HL-60/S4 treated with phorbol 12-myristate 13-acetate at 8.2 ng/mL for 4 days and 3 days (cell line): ENCODE results near the gene MOGAT3.

Source experiments
- in situ Hi-C: fragments of 300-500 bp; cut with MboI; formaldehyde crosslinking; loops from 2 replicates; pipeline ENCODE4 v1.15.0; 2022; ENCODE audit warnings: low sequenced_read_pairs

MOGAT3 gene

GRCh38 chr7:101162551-101163278 lies 38.1 kb downstream of the MOGAT3 start:
- in situ Hi-C loops = no loop called here

GRCh38 chr7:101161692-101162471 lies 39.0 kb downstream of the MOGAT3 start:
- in situ Hi-C loops = no loop called here

DNA sequence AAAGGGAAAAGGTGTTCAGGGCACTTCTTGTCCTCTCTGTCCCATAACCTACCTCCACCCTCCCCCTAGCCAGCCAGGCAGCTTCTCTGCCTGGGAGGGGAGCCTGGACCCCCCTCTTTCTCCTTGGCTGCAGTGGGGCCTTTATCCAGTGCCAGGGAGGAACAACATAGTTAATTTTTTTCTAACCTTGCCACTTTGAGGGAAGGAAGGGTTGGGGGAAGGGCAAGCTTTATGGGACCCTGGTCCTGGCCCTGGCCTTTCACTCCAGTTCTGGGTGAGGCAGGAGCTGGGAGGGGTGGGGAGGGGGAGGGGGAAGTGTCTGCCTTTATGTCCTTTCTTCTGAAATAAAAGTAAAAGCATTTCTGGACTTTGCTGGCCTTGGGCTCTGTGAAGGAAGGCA lies 39.9 kb downstream of the MOGAT3 start:
- in situ Hi-C loops = no loop called here

- in situ Hi-C loops = no loop called here
Measured at GRCh38 chr7:101159696-101160674, 40.9 kb downstream of the MOGAT3 start.

- in situ Hi-C loops = no loop called here
Measured at GRCh38 chr7:101156866-101157589, 43.8 kb downstream of the MOGAT3 start.

DNA sequence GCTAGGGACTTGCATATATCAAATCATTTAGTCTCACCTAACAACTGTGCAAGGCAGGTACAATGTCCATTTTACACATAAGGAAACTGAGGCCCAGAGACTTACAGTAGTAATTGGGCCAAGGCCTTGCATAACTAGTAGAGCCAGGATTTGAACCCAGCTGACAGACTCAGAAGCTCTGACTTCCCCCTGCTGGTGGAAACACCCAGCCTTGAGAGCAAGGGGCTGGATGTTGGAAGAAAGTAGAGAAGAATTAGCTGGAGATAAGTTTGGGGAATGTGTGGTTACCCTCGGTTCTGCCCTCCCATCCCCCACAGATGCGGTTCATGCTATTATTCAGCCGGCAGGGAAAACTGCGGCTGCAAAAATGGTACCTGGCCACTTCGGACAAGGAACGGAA lies 44.6 kb downstream of the MOGAT3 start:
- in situ Hi-C loops = no loop called here

GRCh38 chr7:101155303-101155702 lies 45.5 kb downstream of the MOGAT3 start:
- in situ Hi-C loops = no loop called here

GRCh38 chr7:101154693-101155102 lies 46.1 kb downstream of the MOGAT3 start:
- in situ Hi-C loops = no loop called here

DNA sequence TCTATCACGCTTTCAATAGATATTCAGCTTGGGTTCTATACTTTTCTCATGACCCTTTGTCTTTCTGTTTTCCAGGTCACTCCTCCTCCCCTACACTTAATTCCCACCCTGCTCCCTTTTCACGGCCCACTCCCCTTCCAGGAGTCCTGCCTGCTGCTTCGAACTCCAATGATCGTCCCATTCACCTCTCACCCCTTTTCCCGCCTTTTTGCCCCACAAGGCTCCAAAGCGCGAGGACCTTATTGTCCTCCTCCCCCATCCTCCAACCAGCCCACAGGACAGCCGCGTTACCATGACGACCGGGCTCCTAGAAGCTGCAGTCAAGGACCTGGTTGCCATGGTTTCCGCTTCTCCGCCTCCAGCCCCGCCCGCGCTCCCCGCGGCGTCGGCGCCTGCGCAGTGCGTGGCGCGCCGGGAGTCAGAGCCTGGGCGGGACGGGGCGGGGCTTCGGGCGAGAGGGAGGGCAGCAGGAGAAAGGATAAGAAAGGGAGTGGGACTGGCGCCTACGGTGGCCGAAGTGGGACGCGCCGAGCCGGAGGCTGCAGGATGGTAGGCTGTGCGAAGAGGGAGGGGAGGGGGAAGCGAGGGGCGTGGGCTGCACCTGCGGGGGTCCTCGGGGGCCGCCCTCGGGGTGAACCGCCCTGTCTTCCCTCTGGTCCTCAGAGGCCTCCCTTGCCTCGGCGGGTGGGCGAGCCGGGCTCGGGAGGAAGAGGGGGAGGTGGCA lies 46.7 kb downstream of the MOGAT3 start, which contains the start of gene AP1S1:
Gene AP1S1, plus strand, starts transcription at position 508 of the 724 bp plus-strand sequence. Its CDS starts 39 bp downstream, at position 547.
- in situ Hi-C loops = no loop called here

DNA sequence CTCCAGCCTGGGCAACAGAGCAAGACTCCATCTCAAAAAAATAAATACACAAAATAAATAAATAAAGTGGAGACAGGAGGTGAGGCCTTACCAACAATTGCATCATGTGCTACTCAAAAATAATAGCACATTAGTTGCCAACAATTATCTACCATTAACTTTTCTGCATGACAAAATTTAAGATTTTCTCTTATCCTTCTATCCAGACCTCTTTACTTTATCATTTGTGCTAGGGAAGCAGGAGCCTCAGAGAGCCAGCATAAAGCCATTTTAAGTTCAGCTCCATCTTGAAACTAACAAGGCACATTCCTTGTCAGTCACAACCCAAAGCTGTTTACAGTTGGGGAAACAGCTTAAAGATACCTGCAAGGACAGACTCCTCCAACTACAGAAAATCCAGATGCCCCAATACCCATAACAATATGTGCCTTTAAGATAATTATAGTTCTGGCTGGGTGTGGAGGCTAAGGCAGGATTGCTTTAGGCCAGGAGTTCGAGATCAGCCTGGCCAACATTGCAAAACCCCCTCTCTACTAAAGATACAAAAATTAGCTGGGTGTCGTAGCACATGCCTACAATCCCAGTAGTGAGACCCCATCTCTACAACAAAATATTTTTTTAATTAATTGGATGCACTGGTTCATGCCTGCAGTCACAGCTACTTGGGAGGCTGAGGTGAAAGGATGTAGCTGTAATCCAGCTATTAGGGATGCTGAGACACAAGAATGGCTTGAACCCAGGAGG lies 48.8 kb downstream of the MOGAT3 start:
- in situ Hi-C loops = no loop called here
